GM18507 (cell line): ENCODE data around the gene KCNK16.

Experiments
- DNase-seq: peaks from one replicate; pipeline ENCODE4 v3.0.0; 2011; ENCODE audit warnings: low read depth; ENCODE audit not compliant: insufficient read length; ENCODE audit errors: extremely low spot score
- FAIRE-seq: peaks from 2 replicates; lab custom pipeline; 2011; peaks lifted over from hg19 to GRCh38; lab: Jason Lieb, UNC

The KCNK16 gene

DNA sequence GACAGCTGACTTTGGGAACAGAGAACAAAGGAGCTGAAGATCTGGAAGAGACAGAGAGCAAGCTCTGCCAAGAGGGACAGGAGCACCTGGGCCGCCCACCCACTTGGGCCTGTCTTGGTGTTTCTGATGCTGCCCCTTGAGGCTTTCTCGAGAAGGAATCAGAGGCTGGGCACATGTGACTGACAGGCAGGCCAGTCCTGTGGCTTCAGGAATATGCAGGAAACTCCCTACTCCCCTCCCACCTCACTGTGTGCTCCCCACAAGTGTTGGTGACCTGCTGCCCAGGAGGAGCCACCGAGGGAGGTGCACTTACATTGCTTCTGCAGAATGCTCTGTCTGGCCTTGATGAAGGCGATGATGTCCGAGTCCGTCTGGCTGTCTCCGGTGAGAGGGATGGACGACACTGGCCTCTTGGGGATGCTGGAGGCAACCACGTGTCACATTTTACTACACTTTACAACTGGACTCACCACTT is 20.9 kb upstream of the KCNK16 start:
- DNase-seq (no peak), FAIRE-seq (no peak)

DNA sequence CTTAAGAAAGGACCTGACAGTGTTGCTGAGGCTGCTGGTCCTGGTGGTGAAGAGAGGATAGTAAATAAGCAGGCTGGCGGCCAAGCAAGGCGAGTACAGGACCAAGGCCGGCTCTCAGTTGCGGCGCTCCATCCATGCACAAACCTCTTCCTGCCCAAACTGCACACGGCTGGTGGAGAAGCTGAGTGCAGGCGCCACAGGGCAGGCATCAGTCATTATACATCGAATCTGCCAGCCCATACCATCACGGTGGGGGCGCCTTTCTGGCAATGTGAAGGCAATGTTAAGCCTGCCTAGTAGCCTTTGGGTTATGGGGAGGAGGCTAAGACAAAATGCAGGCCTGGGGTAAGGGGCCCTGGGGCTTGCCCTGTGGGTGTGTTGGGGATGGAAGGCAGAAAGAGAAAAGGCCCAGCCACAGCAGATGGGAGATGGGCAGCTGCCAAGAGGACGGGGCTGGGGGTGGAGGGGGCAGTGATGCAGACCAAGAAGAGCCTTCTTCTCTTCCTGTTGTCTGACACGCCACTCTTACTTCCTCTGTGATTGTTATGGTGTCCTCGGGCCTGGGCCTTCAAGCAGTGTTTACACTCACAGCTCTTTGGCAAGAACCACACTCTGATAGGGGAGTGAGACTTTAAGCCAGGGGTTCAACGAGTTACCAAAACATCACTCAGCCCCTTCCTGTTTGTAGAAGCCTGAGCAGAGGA is 20.3 kb upstream of the KCNK16 start:
- FAIRE-seq (peak; percentile 77), DNase-seq (peak; percentile 30)

DNA sequence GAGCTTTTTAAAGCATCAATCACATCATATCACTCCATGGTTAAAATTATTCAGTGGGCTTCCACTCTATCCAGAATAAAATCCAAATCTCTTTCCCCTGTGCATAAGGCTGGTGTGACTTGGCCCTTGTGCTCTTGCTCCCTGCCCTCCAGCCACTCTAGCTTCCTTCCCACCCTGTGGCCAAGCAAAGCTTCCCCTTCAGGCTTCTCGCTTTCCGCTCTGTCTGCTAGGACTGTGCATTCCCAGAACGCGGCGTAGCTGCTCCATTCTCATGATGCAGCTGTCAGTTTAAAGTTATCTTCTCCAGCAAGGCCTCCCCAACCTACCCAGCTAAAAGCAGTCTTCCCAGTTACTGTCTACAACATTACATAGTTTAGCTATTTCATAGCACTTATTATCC is 19.4 kb upstream of the KCNK16 start:
- no peak for FAIRE-seq
- DNase-seq = no peak

DNA sequence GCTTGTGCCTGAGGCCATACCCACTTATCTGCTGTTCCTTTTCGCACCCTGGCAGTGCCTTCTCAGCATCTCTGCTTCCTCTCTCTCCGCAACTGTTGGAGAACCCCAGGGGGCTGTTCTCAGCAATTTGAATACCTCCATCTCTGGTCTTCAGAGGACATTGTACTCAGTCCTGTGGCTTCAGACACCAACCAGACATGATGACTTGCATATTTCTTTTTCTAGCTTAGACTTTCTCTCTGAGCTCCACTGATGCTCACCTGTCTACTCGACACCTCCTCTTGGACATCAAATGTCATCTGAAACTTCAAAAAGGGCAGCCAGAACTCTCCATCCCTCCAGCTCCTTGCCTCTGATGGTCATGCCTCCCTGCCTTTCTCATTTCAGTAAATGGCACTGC is 18.9 kb upstream of the KCNK16 start:
- FAIRE-seq (no peak), DNase-seq (no peak)

DNA sequence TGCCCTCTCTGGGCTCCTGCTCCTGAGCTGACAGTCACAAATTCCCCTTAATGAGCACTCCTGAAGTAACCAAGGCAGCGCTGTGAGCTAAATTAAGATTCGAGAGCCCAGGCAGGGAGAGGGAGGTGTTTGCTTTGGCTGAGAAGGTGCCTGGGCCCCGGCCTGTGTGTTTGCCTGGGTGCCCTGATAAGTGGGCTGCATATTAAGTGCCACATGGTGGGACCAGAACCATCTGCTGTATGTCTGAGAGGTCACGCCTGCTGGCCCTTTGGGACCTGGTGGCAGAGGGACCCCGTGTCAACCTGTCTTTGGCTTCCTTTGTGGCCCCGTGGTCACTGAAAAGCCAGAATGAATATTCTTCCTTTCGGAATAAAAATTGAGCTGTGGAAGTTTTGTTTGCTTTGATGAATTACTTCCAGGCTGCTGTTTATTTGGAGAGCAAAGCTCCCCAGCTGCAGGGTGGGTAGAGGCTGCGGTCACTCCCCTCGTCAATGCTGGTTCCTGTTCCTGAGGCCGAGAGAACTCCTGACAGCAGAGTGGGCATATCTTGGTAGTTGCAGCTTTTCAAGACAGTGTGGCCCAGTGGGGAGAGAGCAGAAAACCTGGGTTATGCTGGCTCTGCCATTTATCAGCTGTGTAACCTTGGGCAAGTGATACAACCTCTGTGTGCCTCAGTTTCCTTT is 17.5 kb upstream of the KCNK16 start:
- DNase-seq (no peak), FAIRE-seq (no peak)

DNA sequence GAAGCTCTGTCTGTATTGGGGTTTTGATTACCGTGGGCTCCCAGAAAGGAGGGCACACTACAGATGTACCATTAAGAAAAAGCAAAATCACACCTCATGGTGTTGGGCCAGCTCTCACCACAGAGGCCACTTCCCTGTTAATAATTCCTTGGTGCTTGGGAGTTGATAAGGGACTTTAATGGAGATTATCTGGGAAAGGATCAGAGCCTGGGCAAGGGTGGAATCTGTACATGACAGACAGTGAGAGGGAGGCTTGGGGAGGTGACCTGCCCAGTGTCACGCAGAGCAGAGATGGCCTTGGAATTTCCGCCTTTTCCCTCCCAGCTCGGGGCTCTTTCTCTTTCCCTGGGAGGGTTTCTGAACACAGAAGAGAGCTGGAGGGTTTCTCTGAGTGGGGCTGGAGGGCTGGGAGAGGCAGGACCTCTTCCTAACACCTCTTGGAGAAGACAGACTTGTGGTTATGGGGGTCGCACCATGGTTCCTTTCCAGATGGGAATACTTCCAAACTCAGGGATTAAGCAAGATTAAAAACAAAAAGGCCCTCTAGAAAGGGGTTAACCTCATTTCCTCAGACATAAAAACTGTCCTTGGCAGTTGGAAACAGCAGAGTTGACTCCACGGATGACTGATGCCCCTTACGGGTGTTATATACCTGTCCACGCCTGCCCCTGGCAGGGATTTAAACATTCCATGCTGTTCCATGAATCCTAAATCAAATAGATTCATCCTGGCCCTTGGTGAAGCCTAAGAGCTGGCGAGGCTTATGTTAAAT is 16.8 kb upstream of the KCNK16 start:
- FAIRE-seq = no peak
- no peak for DNase-seq

DNA sequence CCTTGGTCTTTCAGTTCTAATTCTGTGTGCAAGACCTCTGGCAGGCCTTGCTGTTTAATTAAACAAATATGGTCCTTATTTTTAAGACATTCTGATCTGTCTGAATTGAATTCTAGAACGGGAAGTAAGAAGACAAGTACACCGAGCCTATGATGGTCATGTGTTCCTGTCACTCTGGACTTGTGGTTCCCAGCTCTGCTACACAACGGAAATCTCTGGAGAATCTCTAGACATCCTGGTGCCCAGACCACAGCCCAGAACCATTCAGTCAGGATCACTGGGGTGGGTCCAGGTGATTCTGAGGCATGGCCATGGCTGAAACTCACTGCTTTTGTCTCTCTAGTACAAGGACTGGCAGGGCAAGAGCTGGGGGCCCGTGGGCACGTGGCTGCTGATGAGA is 15.9 kb upstream of the KCNK16 start:
- FAIRE-seq (no peak), DNase-seq (no peak)

DNA sequence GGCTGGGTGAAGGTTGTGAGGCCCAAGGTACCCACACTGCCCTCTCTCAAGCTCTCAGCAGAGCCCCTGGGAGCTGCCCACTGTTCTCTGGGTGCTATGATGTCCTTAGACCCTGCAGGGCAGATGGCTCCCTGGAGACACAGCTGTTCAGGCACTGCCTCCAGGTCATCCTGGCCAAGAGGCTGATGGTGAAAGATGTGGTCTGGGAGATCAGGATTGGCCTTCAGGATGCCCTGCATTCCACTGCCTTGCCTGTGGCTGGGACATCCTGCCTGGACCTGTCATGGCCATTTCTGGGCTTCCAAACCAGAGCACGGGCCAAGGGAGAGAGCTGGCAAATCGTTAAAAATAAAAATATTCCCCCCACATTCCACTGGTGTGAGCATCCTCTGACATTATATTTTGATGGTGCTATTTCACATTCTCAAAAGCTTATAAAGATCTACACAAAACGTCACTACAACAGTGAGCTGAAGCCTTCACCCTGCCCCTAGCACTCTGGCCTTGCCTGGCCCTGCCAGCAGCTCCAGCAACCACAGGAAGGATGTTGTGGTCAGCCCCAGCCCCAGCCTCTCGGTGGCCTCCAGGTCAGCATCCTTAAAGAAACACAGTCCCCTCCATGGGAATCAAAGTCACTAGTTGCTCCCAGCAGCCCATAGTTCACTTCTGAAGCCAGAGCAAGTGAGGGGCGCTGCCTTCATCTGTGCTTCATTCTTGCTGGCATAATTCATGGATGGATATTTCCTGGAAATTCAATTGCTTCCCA is 13.5 kb upstream of the KCNK16 start:
- FAIRE-seq (peak; percentile 76), DNase-seq (peak; percentile 60)

DNA sequence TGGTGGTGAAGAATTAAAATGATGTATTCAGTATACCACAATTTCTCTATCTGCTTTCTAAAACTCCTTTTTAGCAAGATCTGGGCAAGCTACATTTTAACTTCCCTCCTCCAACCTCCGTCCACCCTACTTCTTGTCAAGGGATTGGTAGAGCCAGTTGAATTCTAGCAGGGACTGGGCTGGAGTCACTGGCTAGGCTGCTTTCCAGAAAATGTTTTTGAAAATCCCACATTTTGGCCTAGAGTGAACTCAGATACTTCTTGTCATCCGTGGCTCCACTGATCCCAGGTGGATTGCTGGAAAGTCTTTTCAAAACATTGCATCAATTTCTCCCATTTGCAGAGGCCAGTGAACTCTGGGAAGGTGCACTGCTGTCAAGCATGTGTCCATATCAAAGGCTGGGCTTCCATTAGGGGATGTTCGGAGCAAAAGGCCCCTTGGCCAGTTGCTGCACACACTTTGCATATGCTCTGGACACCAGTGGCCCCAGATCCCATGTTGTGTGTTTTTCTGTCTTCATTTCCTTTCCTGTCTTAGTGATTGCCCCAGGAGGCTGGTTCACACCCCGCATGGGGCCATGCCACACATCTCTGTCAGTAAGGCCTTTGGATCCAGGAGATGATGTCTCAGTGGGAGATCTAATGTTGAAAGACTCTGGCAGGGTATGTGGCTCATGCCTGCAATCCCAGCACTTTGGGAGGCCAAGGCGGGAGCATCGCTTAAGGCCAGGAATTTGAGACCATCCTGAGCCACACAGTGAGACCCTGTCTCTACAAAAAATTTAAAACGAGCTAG is 11.3 kb upstream of the KCNK16 start:
- no peak for FAIRE-seq
- DNase-seq = no peak

DNA sequence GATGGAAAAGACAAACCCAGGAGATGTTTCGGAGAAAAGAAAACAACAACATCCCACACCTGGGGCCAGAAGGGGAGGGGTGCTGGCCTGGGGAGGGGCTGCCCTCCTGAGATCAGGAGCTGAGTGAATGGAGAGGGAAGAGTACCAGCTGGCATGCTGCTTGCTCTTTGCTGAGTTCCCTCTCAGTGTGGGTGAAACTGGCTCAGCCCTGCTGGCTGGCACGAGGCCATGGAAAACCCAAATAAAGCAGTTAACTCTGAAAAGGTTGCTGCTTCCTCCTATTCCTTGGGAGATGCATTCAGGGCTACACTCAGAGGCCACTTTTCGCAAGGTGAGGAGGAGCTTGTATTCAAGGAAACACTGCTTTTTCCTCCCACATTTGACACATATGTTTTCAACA is 8.0 kb upstream of the KCNK16 start:
- no peak for DNase-seq
- FAIRE-seq = no peak

DNA sequence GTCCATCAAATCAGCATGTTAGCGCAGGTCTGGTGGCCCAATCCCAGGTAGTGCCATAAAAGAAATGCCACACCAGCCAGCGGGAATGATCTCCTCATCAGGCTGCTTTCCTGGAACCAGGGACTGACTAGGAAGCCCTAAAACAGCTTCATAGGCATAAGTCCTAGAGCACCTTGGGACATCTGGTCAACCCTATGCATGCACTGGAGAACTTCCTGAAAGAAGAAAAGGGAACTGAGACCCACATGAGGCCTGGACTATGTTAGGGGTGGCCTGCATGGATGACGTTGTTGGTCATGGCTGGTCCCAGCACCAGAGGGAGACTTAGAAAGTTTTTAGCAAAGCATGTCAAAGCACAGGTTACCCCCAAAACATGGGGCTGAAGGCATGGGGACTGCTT is 7.6 kb upstream of the KCNK16 start:
- FAIRE-seq (peak; percentile 70), DNase-seq (no peak)

DNA sequence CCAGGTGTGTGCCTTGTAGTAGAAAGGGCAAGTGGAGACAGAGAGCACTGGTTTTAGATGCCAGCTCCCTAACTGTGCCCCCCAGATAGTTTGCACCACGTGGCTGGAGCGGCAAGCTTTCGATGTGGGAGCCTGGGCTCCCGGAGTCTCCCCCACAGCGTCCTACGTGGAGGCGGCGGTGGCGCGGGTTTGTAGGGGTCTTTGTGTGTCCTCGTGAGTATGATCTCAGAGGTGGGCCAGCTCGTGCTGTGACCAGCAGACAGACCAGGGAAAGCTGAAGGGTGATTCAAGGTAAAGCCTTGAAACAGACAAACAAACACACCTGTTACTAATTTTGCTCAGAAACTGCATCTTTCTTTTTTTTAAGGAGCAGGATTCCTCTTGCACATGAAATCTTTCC is 5.6 kb upstream of the KCNK16 start:
- FAIRE-seq = no peak
- DNase-seq = no peak

DNA sequence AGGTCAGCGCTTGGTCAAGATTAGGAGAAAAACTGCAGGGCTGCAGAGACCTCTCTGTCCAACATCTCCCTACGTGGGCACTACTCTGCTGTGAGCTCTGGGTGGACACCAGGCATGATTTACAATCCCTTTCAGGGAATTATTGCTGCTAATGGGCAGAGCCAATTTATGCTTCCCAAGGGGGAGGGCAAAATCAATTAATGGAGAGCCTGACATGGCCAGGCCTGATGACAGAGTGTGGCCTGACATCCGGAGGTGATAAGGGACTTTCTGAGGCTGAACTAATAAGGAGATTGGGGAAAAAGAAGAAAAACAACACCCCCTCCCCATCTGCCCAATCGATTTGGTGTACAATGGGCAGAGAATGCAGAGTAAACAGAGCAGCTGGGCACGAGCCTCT is 5.0 kb upstream of the KCNK16 start:
- no peak for DNase-seq
- FAIRE-seq = no peak

DNA sequence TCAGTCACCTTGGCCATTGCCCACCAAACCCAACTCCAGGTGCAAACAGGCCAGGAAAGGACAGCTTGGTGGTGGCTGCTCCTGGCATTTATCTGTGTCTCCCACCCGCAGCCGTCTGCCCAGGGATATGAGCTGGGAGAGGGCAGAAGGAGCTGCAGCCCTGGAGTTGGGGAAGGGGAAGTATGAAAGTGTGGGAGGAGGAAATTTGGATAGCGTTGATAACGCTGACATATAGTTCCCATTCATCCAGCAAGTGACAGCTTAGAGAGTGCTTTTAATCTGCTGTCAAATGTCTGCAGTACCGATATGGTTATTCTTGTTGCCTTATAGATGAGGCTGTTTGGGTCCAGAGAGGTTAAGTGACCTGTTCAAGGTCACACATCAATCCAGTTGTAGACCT is 741 bp downstream of the KCNK16 start:
- DNase-seq (no peak), FAIRE-seq (no peak)

DNA sequence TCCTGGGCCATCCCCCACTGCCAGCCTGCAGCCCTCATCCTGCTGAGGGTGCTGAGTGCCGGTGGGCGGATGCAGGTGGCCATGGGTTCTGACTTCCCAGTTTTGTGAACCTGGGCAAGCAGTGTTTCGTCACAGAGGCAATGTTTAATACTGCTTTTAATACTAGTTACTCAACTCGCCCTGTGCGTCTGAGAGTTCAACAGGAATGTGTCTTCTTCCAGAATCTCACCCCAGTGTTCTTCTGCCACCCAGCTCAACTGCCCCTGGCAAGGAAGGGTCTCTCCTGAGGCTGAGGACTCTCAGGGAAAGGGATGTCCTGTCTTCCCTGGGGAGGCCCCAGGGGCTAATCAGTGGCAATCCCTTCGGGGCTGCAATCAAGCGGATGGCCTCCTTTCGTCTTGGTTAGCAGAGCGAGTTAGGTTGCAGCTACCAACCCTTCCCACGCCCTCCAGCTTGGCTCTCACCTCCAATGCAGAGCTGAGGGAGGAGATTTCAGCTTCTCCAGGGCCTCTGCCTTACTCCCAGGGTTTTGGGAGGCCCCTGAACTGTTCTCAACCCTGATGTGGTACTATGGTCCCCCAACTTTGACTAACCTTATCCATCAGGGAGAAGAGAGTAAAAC is 2.0 kb downstream of the KCNK16 start:
- FAIRE-seq = no peak
- no peak for DNase-seq

DNA sequence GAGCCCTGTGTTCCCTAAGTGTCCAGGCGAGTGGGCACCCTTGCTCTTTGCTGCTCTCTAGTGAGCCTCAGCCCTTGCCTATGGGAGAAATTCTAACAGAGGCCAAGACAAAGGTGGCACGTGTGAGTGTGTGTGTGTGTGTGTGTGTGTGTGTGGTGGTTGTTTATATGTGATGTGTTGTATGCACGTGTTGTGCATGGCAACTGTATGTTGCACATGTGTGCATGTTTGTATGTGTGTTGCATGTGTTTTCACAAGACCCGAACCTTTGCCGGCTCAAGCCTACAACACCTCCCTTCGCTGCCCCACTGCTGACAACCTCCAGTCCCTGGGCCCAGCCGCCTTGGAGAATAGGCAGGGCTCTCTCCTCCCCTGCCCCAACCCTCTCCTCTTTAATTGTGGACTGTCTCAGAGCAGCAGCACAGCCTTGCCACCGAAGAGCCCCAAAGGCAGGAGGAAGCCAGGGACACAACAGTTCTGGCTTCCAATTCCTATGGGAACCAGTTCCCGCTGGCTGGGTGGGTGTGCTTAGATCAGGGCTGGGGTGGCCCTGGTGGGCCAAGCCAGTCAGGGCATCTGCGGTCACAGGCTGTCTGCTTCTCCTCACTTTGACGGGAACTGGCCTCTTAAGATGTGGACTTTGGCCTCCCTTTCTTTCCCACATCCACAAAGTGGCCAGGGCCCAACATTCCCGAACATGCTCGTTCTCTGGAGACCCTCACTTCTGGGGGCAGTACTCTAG is 2.7 kb downstream of the KCNK16 start:
- FAIRE-seq = no peak
- no peak for DNase-seq

DNA sequence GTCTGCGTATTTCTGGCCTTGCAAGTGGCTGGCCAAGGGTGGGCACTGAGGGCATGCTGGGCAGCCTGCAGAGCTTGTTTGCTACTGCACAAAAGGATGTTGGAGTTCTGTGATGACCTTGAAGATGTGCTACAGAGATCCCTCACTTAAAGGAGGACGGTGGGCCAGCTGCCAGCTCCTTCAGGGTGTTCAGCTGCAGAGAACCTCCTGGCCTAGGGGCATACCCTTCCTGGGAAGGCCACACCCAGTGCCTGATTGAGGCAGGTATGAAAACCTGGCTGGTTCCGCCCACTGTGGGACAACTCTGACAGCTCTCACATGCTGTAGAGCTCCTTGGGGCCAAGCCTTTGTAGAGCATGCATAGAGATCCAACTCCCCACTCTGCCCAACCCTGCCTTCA is 5.2 kb downstream of the KCNK16 start:
- DNase-seq (no peak), FAIRE-seq (no peak)

DNA sequence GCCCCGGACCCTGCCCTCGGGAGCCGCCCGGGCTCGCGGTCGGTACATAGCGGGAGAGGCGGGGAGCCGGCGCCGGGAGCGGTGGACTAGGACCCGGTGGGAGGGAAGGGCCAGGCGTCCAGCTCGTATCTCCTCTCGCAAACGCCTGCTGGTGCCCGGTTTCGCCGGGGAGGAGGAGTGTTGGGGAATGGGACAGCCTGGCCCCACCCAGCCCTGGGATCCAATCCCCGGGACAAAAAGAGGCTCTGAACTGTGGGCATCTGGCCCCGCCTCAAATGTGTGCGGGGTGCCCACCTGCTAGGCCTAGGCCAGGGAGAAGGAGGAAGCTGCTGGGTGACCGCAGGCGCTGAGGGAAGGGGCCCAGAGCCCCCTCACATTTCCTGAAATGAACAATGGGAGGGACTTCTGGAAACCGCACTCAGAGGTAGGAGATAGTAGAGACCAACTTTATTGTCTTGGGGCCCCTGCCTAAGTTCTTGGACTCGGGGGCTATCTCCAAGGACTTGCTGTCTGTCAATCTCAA is 8.2 kb downstream of the KCNK16 start, which contains the start of gene KCNK17:
KCNK17 (minus strand) TSS at position 147 of the 523 bp plus-strand sequence; CDS start at position 48, 99 bp downstream.
- DNase-seq (no peak), FAIRE-seq (no peak)
